Measurements from ENCODE around the gene UBE3C.
"Not testable (repeated sequence)": the region's sequence is repeated elsewhere in the genome, so short reads cannot be mapped to it uniquely, and the experiment has no call there.

The UBE3C gene

DNA sequence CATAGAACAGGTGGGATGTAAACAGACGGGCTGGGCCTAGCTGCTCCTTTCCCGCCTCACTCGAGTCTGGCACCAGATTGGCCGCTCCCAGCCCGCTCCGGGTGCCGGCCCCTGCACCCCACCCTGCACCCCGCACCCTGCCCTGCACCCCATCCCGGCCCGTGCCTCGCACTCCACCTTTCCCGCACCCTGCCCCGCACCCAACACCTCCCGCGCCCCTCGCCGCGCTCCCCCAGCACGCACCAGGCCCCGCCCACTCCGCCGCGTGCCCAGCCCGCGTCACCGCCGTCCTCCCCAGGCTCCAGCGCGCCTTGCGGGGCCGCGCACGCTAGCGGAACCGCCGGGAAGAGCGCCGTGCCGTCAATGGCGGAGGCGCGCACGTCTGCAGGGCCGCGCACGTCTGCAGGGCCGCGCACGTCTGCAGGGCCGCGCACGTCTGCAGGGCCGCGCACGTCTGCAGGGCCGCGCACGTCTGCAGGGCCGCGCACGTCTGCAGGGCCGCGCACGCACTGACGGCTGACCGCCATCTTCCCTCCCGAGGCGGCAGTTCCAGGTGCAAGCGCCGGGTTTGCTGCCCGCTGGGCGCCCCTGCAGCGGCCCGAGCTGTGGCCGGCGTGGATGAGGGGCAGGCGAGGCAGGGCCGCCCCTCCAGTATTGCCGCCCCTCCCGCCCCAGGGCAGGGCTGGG lies at the start of gene UBE3C:
Gene UBE3C (plus strand): TSS at position 503 of the 687 bp plus-strand sequence. CDS start 347 bp downstream, outside the sequence.
- Histone ChIP-seq H3K9ac (peak within 1 kb of the TSS; percentile 92 to 99 (median 97)), H3K36me3 (peaks cover 25 to 34% (median 33%) of the 10 kb centered on the region in 11 experiments), H3K27me3 (no peaks in the 10 kb centered on the region), H3K4me2 (peak within 1 kb of the TSS; percentile 78 to 100 (median 95)), H3K27ac (peak within 1 kb of the TSS; percentile 82 to 95 (median 89)), H3K9me3 (replicated peaks in 1 of 11) (peaks cover 0 to 2% (median 0%) of the 10 kb centered on the region in 11 experiments; a peak in 1 of 22 replicates), H4K20me1 (peaks cover 36 to 47% (median 43%) of the 10 kb centered on the region in 11 experiments), H3K4me3 (peak within 1 kb of the TSS; percentile 74 to 99 (median 92)), H3K4me1 (peaks cover 24 to 49% (median 39%) of the 10 kb centered on the region in 10 experiments)
- TF ChIP-seq Cebpa-rat (IDR thresholded peaks at IDR 0.05): no peak

DNA sequence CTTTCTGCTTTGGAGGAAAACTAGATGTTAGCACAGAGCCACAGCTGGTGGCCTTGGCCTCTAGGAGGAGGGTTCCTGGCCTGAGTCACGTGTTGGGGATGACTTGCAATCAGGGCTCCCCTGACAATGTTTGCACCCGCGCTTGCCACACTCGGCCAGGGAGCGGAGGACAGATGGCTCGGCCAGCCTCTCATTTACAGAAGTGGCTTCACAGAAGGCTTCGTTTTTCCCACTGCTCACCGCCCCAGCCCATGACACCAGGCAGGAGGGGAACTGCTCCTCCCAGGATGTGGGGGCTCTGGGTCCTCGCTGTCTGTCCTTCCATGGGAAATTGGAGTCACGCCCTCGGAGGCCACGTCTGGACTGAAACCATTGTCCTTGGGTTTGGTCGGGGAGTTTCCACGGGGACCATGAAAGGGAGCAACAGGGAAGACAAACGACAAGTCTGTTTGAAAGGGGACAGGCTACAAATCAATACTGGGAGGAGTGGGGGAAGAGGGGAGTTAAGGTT lies 49.6 kb upstream of the UBE3C start:
- H3K4me3 ChIP-seq: no peak overlapping the region
- peaks cover 40 to 46% (median 44%) of the 10 kb centered on the region in 11 experiments for H3K9me3 ChIP-seq (replicated peaks in 1 of 11)
- no peak overlapping the region for H3K4me2 ChIP-seq
- TF ChIP-seq Cebpa-rat (IDR thresholded peaks at IDR 0.05): no peak
- 0 out of 22 replicates have a peak, but pooled peaks cover 0 to 9% (median 0%) of the 10 kb centered on the region in 11 experiments for H3K36me3 ChIP-seq
- H4K20me1 ChIP-seq: no peaks in the 10 kb centered on the region
- H3K27me3 ChIP-seq: no peaks in the 10 kb centered on the region
- H3K27ac ChIP-seq: no peak overlapping the region
- H3K4me1 ChIP-seq: no peaks in the 10 kb centered on the region
- H3K9ac ChIP-seq: no peak overlapping the region

DNA sequence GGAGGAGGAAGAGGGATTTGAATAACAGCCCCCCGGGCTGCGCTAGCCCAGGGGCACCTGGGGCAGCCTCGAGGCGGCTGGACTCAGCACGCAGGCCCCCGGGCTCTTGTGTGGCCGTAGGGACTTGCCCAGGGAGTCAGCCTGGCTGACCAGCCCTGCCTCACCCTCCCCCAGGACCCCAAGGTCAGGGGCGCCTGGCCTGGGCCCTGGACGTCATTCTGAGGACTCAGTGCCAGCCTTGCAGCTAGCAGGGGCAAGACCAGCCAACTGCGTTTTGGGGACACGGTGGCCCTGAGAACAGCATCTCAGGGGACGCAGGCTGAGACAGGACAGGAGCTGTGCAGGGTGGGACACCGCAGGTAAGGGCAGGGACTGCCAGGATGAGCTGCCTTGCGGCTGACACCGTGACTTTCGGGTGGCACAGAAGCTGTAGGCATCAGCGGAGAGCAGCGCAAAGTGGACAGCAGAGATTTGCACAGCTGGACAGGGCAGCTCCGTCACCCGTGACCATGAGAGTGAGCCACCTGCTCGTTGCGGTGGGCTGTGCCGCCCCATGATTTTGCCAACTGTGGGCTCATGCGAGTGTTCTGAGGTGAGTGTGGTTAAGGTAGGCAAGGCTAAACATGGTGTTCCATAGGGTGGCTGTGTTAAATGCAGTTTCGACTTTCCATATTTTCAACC lies 48.1 kb upstream of the UBE3C start:
- Histone ChIP-seq H3K36me3 (0 out of 22 replicates have a peak, but pooled peaks cover 0 to 4% (median 0%) of the 10 kb centered on the region in 11 experiments), H4K20me1 (no peaks in the 10 kb centered on the region), H3K9me3 (replicated peaks in 1 of 11) (peaks cover 31 to 46% (median 35%) of the 10 kb centered on the region in 11 experiments), H3K4me3 (no peak overlapping the region), H3K4me1 (peaks cover 0 to 4% (median 0%) of the 10 kb centered on the region in 10 experiments; a peak in 1 of 20 replicates), H3K27ac (no peak overlapping the region), H3K27me3 (no peaks in the 10 kb centered on the region), H3K4me2 (no peak overlapping the region), H3K9ac (no peak overlapping the region)
- TF ChIP-seq Cebpa-rat (IDR thresholded peaks at IDR 0.05): no peak

DNA sequence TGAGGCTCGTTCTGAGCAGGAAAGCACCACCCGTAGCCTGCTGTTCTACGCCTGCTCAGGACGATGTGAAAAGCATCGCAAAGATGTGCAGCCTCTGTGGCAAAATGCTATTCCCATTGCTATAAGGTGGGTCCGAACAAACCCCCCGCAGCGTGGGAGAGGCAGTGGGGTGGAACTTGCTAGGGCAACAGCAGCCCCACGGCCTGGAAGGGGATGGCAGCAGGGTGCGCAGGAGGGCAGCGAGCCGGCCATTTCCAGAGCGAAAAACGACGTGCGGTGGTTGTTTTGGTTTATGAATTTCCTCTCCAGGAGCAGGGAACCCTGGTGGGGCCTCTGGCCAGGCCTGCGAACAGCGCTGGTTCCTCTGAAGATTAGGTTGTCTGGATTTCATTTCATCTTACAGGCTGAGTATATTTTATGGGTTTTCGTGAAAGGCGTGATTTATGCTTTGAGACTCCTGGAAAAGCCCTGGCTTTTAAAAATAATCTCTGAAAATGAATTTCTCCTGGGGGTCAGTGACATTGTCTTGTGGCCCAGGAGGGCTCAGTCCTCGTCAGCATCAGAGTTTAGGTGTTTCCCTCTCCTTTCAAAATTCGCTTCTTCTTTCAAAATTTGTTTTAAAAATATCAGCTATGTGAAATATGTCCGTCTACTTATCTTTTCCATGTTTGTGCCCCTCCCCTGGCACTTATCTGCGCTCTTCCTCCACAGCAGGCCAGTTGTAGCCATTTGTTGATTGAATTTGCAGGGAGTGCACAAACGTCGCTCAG lies 42.3 kb upstream of the UBE3C start:
- Histone ChIP-seq H3K27ac (no peak overlapping the region), H3K36me3 (0 out of 22 replicates have a peak, but pooled peaks cover 0 to 4% (median 0%) of the 10 kb centered on the region in 11 experiments), H3K9me3 (replicated peaks in 1 of 11) (peaks cover 27 to 58% (median 41%) of the 10 kb centered on the region in 11 experiments), H3K27me3 (peaks cover 0 to 11% (median 0%) of the 10 kb centered on the region in 11 experiments; a peak in 6 of 22 replicates), H3K9ac (no peak overlapping the region; a peak in 1 of 22 replicates), H3K4me2 (peak overlapping the region in 7 of 11 experiments; percentile 5 to 71 (median 52); a peak in 10 of 22 replicates), H3K4me3 (no peak overlapping the region), H4K20me1 (no peaks in the 10 kb centered on the region), H3K4me1 (peaks cover 0 to 33% (median 23%) of the 10 kb centered on the region in 10 experiments; a peak in 15 of 20 replicates)
- no peak for TF ChIP-seq Cebpa-rat (IDR thresholded peaks at IDR 0.05)

DNA sequence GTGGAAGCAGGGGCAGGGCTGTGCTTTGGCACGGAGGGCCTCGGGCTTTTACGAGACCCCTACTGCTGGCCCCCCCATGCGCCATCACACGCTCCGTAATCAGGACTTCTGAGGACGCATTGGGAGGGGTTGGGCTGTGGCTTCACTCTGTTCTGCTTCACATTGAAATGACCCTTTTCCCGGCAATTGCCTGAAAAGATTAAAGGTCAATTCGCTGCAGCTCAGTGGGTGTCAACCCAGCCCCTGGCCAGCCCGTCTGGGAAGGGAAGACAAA lies 41.7 kb upstream of the UBE3C start:
- Histone ChIP-seq H3K4me3 (no peak overlapping the region), H3K9ac (no peak overlapping the region; a peak in 1 of 22 replicates), H3K27me3 (peaks cover 0 to 11% (median 0%) of the 10 kb centered on the region in 11 experiments; a peak in 6 of 22 replicates), H3K9me3 (replicated peaks in 1 of 11) (peaks cover 26 to 54% (median 38%) of the 10 kb centered on the region in 11 experiments), H3K27ac (no peak overlapping the region), H3K4me1 (peaks cover 0 to 33% (median 23%) of the 10 kb centered on the region in 10 experiments; a peak in 15 of 20 replicates), H4K20me1 (no peaks in the 10 kb centered on the region), H3K36me3 (0 out of 22 replicates have a peak, but pooled peaks cover 0 to 4% (median 0%) of the 10 kb centered on the region in 11 experiments), H3K4me2 (peak overlapping the region in 7 of 11 experiments; percentile 45 to 71 (median 60); a peak in 10 of 22 replicates)
- TF ChIP-seq Cebpa-rat (IDR thresholded peaks at IDR 0.05): no peak

DNA sequence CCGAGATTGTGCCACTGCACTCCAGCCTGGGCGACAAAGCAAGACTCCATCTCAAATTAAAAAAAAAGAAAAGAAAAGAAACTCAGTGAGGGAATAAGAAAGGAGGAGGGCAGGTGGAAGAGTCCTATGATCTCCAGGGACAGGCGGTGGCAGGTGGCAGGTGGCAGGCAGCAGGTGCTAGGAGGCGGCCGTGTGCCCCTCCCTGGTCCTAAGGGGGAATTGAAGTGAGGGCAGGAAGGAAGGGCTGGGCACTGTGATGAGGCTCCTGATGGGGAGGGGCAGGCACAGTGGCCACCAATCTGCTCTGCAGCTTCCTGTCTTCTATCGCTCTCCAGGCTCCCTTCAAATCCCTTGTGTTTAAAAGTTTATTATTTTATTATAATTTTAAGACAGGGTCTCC lies 41.2 kb upstream of the UBE3C start:
- no peak for TF ChIP-seq Cebpa-rat (IDR thresholded peaks at IDR 0.05)
- Histone ChIP-seq H3K36me3 (0 out of 22 replicates have a peak, but pooled peaks cover 0 to 4% (median 0%) of the 10 kb centered on the region in 11 experiments), H3K27me3 (peaks cover 0 to 11% (median 0%) of the 10 kb centered on the region in 11 experiments; a peak in 6 of 22 replicates), H3K9ac (no peak overlapping the region), H3K27ac (no peak overlapping the region), H3K4me2 (peak overlapping the region in 9 of 11 experiments; percentile 29 to 71 (median 52); a peak in 15 of 22 replicates), H3K4me1 (peaks cover 0 to 33% (median 23%) of the 10 kb centered on the region in 10 experiments; a peak in 15 of 20 replicates), H3K9me3 (replicated peaks in 1 of 11) (peaks cover 20 to 48% (median 33%) of the 10 kb centered on the region in 11 experiments), H4K20me1 (no peaks in the 10 kb centered on the region), H3K4me3 (no peak overlapping the region)

DNA sequence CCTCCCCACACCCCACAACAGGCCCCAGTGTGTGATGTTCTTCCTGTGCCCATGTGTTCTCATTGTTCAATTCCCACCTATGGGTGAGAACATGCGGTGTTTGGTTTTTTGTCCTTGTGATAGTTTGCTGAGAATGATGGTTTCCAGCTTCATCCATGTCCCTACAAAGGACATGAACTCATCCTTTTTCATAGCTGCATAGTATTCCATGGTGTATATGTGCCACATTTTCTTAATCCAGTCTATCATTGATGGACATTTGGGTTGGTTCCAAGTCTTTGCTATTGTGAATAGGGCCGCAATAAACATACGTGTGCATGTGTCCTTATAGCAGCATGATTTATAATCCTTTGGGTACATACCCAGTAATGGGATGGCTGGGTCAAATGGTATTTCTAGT lies 38.7 kb upstream of the UBE3C start:
- H4K20me1 ChIP-seq, H3K27ac ChIP-seq, H3K36me3 ChIP-seq, H3K4me3 ChIP-seq, H3K4me2 ChIP-seq, H3K9ac ChIP-seq: not testable (repeated sequence)
- Histone ChIP-seq H3K4me1 (peaks cover 0 to 33% (median 23%) of the 10 kb centered on the region in 10 experiments; a peak in 15 of 20 replicates), H3K27me3 (peaks cover 0 to 11% (median 0%) of the 10 kb centered on the region in 11 experiments; a peak in 6 of 22 replicates), H3K9me3 (replicated peaks in 1 of 11) (peaks cover 8 to 32% (median 19%) of the 10 kb centered on the region in 11 experiments; a peak in 21 of 22 replicates)

DNA sequence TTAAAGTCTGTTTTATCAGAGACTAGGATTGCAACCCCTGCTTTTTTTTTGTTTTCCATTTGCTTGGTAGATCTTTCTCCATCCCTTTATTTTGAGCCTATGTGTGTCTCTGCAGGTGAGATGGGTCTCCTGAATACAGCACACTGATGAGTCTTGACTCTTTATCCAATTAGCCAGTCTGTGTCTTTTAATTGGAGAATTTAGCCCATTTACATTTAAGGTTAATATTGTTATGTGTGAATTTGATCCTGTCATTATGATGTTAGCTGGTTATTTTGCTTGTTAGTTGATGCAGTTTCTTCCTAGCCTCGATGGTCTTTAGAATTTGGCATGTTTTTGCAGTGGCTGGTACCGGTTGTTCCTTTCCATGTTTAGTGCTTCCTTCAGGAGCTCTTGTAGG lies 35.1 kb upstream of the UBE3C start:
- H3K27me3 ChIP-seq, H3K4me1 ChIP-seq, H4K20me1 ChIP-seq, H3K4me3 ChIP-seq, H3K9ac ChIP-seq, H3K36me3 ChIP-seq, H3K4me2 ChIP-seq, H3K27ac ChIP-seq: not testable (repeated sequence)
- H3K9me3 ChIP-seq (replicated peaks in 1 of 11): peaks cover 44 to 64% (median 54%) of the 10 kb centered on the region in 11 experiments

Data from BLaER1 treated with 17β-estradiol and CSF1 and Interleukin-3, amounts not matched to agents 10 nM and 100 nM (cell line).